ENCODE data around the gene DOCK9. TPM values are rescaled to one million over a fixed set of nuclear protein-coding genes. Genes with fewer than 3 reads are reported as not detected.

The DOCK9 gene
- total RNA-seq, 1 experiment from 2014 or later = 4.5 TPM

DNA sequence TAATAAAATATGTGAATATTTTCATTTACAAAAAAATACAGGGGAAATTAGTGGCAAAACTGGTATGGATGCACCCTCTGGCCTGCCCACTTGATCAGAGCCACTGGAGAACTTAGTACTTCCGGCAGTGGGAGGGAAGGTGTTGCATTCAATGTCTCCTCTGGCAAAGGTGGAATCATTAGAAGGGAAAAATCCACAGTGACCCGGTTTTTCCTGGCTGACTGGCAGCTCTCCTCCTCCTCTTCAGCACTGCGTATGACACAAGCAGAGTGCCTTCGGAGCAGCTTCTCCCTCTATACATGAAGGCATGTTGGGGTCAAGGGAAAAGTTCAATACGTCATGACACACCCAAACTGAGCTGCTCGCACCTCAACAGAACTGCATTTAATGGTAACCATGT lies 123.4 kb downstream of the DOCK9 start:
- Histone ChIP-seq H3K4me1 (ENCODE audit: insufficient read depth, low read length, poor library complexity, severe bottlenecking) (no peaks in the 10 kb centered on the region), H3K36me3 (ENCODE audit: insufficient read depth, low read length, poor library complexity, severe bottlenecking) (no peaks in the 10 kb centered on the region), H3K27ac (ENCODE audit: low read depth, low read length, poor library complexity, severe bottlenecking) (no peak overlapping the region), H3K9me3 (ENCODE audit: low read depth, low read length, poor library complexity, severe bottlenecking) (no peaks in the 10 kb centered on the region), H3K27me3 (replicated peaks; ENCODE audit: insufficient read depth, low read depth, low read length, poor library complexity) (no peaks in the 10 kb centered on the region), H3K4me3 (ENCODE audit: low read depth, low read length, poor library complexity, severe bottlenecking) (no peak overlapping the region)
- no peak for DNase-seq (ENCODE audit: low spot score)
- CTCF ChIA-PET = no interaction called here
- intact Hi-C loops (cut with micrococcal nuclease; ENCODE audit: unreplicated experiment) = no loop called here
- no TSS peak for BruUV-seq (replicated peaks)
- TF ChIP-seq, protein P1, sequence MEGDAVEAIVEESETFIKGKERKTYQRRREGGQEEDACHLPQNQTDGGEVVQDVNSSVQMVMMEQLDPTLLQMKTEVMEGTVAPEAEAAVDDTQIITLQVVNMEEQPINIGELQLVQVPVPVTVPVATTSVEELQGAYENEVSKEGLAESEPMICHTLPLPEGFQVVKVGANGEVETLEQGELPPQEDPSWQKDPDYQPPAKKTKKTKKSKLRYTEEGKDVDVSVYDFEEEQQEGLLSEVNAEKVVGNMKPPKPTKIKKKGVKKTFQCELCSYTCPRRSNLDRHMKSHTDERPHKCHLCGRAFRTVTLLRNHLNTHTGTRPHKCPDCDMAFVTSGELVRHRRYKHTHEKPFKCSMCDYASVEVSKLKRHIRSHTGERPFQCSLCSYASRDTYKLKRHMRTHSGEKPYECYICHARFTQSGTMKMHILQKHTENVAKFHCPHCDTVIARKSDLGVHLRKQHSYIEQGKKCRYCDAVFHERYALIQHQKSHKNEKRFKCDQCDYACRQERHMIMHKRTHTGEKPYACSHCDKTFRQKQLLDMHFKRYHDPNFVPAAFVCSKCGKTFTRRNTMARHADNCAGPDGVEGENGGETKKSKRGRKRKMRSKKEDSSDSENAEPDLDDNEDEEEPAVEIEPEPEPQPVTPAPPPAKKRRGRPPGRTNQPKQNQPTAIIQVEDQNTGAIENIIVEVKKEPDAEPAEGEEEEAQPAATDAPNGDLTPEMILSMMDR (conservative IDR thresholded peaks at IDR 0.05; ENCODE audit: low read depth, low read length) = no peak
- TF ChIP-seq EZH2 (IDR thresholded peaks at IDR 0.05; ENCODE audit: borderline replicate concordance, low read depth, low read length, poor library complexity, severe bottlenecking) = no peak
- POLR2A ChIA-PET (ENCODE audit: low non-redundant PET) = no interaction called here

GRCh38 chr13:98853771-98854221 lies 124.1 kb downstream of the DOCK9 start:
- BruUV-seq (replicated peaks) = no TSS peak
- intact Hi-C loops (cut with micrococcal nuclease; ENCODE audit: unreplicated experiment) = no loop called here
- Histone ChIP-seq H3K27ac (ENCODE audit: low read depth, low read length, poor library complexity, severe bottlenecking) (no peak overlapping the region), H3K4me3 (ENCODE audit: low read depth, low read length, poor library complexity, severe bottlenecking) (no peak overlapping the region), H3K36me3 (ENCODE audit: insufficient read depth, low read length, poor library complexity, severe bottlenecking) (no peaks in the 10 kb centered on the region), H3K4me1 (ENCODE audit: insufficient read depth, low read length, poor library complexity, severe bottlenecking) (no peaks in the 10 kb centered on the region), H3K9me3 (ENCODE audit: low read depth, low read length, poor library complexity, severe bottlenecking) (no peaks in the 10 kb centered on the region), H3K27me3 (replicated peaks; ENCODE audit: insufficient read depth, low read depth, low read length, poor library complexity) (no peaks in the 10 kb centered on the region)
- TF ChIP-seq, protein P1 (conservative IDR thresholded peaks at IDR 0.05; ENCODE audit: low read depth, low read length) = no peak
- no peak for TF ChIP-seq EZH2 (IDR thresholded peaks at IDR 0.05; ENCODE audit: borderline replicate concordance, low read depth, low read length, poor library complexity, severe bottlenecking)
- ChIA-PET CTCF (no interaction called here), POLR2A (ENCODE audit: low non-redundant PET) (no interaction called here)
- DNase-seq (ENCODE audit: low spot score) = no peak

- Histone ChIP-seq H3K27ac (ENCODE audit: low read depth, low read length, poor library complexity, severe bottlenecking) (no peak overlapping the region), H3K27me3 (replicated peaks; ENCODE audit: insufficient read depth, low read depth, low read length, poor library complexity) (no peaks in the 10 kb centered on the region), H3K4me1 (ENCODE audit: insufficient read depth, low read length, poor library complexity, severe bottlenecking) (peaks cover 8% of the 10 kb centered on the region), H3K9me3 (ENCODE audit: low read depth, low read length, poor library complexity, severe bottlenecking) (no peaks in the 10 kb centered on the region), H3K36me3 (ENCODE audit: insufficient read depth, low read length, poor library complexity, severe bottlenecking) (no peaks in the 10 kb centered on the region), H3K4me3 (ENCODE audit: low read depth, low read length, poor library complexity, severe bottlenecking) (no peak overlapping the region)
- DNase-seq (ENCODE audit: low spot score) = no peak
- ChIA-PET CTCF (no interaction called here), POLR2A (ENCODE audit: low non-redundant PET) (no interaction called here)
- intact Hi-C loops (cut with micrococcal nuclease; ENCODE audit: unreplicated experiment) = no loop called here
- BruUV-seq (replicated peaks) = no TSS peak
- TF ChIP-seq, protein P1 (conservative IDR thresholded peaks at IDR 0.05; ENCODE audit: low read depth, low read length) = no peak
- no peak for TF ChIP-seq EZH2 (IDR thresholded peaks at IDR 0.05; ENCODE audit: borderline replicate concordance, low read depth, low read length, poor library complexity, severe bottlenecking)
These were observed 126.6 kb downstream of the DOCK9 start for GRCh38 chr13:98851276-98851675.

Data from A673 (cell line).